NCI-H187 treated with DMSO at 0.1 percent for 48 hours (cell line): ENCODE measurements around the gene NR2F6.
"Not testable (repeated sequence)": the region's sequence is repeated elsewhere in the genome, so short reads cannot be mapped to it uniquely, and the experiment has no call there.

Experiments
- DNase-seq: peaks from one replicate; lab custom pipeline; 2025; lab: John Stamatoyannopoulos, UW

Gene NR2F6

DNA sequence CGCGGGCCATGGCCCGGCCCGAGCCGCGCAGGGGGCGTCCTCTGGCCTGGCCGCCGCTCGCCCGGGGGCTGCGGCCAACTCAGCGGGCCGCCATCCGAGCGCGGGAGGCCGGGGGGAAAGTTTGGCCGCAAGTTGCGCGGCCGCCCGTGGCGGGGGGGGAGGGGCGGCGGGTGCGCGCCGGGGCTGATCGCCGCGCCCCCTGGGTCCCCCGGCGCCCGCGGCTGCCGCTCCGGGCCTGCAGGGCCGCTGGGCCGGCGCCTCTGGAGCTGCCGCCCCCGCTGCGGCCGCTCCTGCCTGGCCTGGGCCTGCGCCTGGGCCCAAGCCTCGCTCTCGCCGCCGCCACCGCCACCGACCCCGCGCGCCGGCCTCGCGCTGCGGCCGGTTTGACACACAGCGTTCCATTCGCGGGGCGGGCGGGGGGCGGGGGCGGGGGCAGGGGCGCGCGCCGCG is at the start of gene NR2F6:
NR2F6 (minus strand) TSS at position 385 of the 450 bp plus-strand sequence. CDS start 699 bp downstream, outside the sequence.
- no peak for DNase-seq

DNA sequence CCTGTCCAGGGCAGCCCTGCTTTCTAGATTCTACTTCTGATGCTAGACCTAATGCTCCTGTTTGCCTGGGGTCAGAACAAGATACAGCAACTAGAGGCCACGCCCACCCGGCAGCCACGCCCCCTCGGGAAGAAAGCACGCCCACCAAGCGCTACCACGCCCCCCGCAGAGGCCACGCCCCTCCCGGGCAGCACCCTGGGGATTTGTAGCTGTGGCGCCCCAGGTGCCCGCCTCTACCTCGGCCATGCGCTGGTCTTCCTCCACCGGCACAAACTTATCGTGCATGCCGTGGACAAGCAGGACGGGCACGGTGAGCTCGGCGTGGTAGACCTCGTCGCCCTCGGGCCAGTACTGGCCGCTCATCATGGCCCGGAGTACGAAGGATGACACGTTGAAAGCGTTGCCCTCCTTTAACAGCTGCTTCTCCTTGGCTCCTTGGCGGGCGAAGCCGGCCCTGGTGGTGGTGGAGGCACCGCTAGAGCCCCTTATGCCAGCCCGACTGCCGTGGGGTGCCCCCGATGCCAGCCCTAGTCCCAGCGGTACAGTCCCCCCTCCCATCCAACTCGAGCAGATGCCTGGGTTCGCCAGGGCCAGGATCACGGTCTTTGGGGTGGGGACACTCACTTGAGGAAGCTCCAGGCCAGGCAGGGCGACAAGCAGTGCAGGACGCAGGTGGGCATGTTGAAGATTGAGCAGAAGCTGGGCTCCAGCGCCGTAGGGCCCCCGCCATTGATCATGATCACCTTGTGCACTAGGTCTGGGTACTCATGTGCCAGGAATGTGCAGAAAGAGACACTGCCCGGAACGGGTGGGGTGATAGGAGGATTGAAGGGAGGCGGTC is 48.6 kb upstream of the NR2F6 start:
- no peak for DNase-seq

DNA sequence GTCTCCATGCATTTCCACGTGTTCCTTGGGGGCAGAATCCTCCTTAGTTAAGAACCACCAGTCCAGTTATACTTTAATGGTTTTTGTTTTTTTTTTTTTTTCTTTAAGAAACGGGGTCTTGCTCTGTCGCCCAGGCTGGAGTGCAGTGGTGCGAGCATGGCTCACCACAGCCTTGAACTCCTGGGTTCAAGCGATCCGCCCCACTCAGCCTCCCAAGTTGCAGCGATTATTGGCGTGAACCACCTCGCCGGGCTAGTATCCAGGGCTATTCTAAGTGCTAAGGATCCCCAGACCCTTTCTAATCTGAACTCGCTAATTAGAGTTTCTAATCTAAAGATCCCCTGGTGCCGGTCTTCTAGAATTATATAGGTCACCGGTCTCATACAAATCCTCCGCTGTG is 47.9 kb upstream of the NR2F6 start:
- no peak for DNase-seq

DNA sequence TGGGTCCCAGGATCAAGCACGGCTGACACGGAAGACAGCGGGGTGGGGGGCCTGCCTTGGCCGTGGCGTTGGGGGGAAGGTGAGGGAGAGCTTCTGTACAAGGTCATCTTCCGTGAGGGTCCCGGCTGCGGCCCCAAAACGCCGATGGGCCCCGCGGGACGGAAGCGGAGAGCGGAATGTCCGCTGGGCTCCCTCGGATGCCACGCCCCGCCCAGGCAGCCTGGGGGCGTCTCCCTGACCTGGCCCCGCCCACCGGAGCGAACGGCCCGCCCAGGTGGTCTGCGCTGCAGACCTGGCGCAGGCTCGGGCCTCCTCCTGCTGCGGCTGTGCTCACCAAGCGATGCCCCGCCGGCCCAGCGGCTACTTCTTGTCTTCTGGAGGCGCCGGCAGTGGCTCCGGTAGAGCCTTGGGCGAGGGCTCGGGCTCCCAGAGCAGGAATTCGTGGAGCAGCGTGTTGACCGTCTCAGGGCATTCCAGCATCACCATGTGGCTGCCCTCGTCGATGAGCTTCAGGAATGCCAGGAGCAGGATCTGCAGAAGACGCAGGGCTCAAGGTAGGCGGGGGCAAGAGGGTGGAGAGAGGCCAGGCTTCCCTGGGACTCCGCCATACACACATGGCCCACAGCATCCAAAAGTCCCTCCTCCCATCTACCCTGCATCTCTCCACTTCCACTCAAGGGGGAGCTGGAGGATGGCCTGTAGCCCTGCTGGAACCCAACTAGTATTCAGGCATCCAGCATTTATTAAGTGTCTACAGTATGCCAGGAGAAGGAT is 46.8 kb upstream of the NR2F6 start:
- no peak for DNase-seq

DNA sequence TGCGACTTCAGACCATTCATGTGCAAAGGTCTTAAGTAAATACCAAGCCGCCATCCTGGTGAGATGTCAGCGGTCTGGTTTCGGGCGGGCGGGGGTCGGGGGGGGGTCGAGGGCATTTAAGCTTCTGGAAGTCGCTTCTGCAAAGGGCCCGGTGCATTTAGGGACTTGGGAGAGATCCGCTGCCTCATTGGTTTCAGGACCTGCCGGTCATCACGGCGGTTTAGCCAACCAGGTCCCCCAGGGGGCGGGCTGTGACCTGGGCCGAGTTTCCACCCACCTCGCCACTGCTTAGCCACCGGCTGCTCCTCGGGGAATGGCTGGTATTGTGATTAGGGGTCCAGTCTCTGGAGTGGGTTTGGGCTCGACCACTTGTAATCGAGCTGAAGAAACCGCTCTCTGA is 43.8 kb upstream of the NR2F6 start:
- DNase-seq = no peak

DNA sequence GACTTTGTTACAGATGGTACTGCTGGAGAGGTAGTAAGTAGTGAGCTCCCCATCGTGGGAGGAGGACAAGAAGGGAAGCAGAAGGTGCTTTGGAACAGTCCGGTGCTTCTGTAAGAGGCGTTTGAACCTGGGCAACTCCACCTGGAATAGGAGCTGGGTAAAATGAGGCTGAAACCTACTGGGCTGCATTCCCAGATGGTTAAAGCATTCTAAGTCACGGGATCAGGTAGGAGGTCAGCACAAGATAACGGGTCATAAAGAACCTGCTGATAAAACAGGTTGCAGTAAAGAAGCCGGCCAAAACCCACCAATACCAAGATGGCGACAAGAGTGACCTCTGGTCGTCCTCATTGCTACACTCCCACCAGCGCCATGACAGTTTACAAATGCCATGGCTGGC is 41.0 kb upstream of the NR2F6 start:
- no peak for DNase-seq

DNA sequence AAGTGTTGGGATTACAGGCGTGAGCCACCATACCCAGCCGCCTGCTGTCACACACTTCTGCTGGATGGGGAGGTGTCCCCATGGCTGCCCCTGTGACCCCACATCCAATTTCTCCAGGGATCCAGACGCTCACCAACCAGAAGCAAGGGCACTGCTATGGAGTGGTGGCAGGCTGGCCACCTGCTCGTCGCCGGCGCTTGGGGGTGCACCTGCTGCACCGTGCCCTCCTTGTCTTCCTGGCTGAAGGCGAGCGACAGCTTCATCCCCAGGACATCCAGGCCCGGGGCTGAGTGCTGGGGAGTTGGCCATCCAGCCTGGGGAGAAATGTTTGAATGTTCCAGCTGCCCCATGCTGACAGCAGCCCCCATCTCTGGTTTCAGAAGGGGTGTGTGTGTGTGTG is 40.5 kb upstream of the NR2F6 start:
- DNase-seq = no peak

DNA sequence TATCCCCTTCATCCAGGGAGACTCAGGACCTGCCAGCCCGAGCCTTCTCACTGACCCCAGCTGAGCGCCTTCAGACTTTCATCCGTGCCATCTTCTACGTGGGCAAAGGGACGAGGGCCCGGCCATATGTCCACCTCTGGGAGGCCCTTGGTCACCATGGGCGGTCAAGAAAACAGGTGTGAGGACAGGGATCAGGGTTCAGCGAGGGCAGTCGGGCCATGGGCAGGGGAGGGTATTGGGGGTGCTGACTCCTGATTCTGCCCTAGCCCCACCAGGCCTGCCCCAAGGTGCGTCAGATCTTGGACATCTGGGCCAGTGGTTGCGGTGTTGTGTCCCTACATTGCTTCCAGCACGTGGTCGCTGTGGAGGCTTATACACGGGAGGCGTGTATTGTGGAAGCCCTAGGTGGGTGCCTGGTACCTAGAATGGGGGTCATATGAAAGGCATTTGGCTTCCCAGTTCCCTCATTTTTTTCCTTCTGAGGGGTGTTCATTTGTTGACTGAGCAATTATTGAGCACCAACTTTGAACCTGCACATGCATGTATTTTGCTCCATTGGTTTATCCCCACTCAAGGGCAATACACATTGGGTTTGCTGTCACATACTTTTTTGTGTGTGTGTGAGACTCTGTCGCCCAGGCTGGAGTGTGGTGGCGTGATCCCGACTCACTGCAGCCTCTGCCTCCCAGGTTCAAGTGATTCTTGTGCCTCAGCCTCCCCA is 39.9 kb upstream of the NR2F6 start:
- DNase-seq = no peak

DNA sequence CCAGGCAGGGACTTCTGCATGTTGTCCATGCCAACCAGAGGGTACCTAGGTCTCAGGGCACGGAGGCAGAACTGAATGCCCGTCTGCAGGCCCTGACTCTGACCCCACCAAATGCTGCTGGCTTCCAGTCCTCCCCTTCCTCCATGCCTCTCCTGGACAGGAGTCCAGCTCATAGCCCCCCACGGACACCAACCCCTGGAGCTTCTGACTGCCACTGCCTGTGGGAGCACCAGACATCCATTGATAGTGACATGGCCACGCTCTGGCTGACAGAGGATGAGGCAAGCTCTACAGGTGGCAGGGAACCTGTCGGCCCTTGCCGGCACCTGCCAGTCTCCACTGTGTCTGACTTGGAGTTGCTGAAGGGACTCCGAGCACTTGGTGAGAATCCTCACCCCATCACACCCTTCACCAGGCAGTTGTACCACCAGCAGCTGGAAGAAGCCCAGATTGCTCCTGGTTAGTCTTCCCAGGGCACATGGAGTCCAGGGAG is 37.8 kb upstream of the NR2F6 start:
- no peak for DNase-seq

DNA sequence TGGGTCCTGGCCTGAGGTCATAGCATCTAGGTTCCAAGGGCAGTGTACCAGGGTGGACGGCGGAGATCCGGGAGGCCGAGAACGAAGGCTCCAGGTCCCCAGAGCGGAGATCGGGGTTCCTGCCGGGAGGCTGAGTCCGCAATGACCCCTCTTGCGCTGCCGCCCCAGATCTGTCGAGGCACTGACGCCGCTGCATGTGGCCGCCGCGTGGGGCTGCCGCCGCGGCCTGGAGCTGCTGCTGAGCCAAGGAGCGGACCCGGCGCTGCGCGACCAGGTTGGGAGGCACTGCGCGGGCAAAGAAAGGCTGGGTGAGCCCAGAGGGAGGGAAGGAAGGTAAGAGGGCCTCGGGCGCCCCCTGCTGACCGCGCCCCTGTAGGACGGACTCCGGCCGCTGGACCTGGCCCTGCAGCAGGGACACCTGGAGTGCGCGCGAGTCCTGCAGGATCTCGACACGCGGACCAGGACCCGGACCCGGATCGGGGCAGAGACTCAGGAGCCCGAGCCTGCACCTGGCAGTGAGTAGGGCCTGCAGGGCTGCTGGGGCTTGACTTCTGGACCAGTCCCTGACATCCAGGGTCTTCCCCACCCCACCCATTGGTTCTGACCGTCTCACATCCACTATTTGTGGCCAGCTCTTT is 36.9 kb upstream of the NR2F6 start:
- DNase-seq = no peak

DNA sequence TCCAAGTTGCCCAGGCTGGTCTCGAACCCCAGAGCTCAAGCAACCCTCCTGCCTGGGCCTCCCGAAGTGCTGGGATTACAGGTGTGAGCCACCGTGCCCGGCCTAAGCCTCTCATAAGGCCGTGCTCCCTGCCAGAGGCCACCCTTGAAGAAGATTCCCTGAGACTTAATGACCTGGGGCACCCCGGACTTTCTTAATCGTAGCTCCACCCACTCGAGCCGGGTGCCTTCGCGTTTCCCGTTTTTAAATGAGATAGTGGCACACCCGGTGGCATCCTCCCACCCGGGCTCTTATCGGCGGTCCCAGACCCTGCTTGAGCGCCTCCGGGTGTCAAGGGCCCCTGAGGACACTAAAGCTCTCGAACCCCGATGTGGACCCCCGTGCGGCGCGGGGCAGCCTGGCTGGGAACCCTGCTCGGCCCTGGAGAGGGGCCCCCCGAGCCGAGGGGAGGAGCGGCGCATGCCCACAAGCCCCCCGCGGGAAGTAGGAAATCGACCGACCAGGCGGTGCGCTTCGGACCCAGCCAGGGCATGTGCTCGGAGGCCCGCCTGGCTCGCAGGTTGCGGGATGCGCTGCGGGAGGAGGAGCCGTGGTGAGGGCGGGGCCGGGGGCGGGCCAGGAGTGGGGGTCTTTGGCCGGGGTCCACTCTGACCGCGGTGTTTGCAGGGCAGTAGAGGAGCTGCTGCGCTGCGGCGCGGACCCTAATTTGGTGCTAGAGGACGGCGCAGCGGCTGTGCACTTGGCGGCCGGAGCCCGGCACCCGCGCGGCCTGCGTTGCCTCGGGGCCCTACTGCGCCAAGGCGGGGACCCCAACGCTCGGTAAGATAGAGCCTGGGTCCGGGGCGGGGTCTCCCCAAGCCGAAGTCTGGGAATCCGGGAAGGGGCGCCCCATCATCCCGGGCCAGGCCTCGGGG is 35.9 kb upstream of the NR2F6 start, which contains the start of gene ANKLE1:
ANKLE1 (plus strand) TSS at position 511 of the 914 bp plus-strand sequence; CDS start at position 531, 20 bp downstream.
- no peak for DNase-seq

DNA sequence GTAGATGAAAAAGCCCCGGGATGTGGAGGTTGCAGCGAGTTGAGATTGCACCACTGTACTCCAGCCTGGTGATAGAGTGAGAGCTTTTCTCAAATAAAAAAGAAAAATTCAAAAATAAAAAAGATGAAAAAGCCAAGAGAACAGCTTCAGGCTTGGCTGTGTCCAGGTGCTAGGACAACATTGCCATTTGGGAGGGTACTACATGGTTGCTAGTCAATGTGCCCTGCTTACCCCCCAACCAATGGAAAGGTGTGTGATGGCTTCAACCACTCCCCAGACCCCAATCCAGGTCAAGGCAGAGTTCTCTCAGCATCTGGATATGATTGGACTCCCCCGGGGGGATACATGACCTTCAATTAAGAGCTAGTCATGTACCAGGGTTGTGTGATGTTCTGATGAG is 33.7 kb upstream of the NR2F6 start:
- DNase-seq = no peak

DNA sequence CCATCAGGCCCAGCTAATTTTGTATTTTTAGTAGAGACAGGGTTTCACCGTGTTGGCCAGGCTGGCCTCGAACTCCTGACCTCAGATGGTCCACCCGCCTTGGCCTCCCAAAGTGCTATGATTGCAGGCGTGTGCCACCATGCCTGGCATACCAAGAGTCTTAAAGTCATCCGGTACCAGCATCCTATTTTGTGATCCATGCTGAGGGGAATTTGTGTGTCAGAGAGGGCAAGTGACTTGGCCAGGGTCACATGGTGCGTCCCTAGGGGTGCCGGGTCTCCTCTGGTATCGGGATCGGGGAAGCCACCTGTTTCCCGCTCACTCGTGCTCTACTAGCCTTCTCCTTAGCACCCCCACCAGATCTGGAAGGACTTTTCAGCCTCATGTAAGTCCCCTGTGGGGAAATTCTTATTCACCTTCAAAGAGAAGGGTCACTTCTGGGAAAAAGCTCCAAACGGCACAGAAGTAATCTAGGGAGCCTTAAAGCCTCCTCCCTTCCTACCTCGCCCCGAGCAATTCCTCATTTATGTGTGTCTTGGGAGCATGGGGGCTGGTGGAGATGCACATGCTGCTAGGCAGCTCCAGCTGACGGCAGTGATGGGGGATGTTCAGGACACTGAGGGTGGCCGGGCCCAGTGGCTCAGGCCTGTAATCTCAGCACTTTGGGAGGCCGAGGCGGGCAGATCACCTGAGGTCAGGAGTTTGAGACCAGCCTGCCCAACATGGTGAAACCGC is 29.9 kb upstream of the NR2F6 start:
- DNase-seq = no peak

DNA sequence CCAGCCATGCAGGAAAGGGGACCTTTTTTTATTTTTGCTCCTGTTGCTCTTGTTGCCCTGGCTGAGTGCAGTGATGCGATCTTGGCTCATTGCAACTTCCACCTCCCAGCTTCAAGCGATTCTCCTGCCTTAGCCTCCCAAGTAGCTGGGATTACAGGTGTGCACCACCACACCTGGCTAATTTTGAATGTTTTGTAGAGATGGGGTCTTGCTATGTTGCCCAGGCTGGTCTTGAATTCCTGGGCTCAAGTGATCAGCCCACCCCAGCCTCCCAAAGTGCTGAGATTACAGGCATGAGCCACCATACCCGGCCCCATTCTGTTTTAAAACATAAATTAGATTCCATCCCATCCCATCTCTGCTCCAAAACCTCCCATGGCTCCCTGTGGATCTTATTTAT is 29.2 kb upstream of the NR2F6 start:
- DNase-seq = not testable (repeated sequence)

DNA sequence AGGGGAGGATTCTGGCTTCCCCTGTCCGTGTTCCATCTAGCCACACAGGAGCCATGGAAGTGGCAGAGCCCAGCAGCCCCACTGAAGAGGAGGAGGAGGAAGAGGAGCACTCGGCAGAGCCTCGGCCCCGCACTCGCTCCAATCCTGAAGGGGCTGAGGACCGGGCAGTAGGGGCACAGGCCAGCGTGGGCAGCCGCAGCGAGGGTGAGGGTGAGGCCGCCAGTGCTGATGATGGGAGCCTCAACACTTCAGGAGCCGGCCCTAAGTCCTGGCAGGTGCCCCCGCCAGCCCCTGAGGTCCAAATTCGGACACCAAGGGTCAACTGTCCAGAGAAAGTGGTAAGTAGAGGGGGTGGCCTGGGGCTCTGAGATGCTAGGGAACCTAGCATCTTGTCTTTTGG is 23.0 kb upstream of the NR2F6 start:
- DNase-seq = no peak

DNA sequence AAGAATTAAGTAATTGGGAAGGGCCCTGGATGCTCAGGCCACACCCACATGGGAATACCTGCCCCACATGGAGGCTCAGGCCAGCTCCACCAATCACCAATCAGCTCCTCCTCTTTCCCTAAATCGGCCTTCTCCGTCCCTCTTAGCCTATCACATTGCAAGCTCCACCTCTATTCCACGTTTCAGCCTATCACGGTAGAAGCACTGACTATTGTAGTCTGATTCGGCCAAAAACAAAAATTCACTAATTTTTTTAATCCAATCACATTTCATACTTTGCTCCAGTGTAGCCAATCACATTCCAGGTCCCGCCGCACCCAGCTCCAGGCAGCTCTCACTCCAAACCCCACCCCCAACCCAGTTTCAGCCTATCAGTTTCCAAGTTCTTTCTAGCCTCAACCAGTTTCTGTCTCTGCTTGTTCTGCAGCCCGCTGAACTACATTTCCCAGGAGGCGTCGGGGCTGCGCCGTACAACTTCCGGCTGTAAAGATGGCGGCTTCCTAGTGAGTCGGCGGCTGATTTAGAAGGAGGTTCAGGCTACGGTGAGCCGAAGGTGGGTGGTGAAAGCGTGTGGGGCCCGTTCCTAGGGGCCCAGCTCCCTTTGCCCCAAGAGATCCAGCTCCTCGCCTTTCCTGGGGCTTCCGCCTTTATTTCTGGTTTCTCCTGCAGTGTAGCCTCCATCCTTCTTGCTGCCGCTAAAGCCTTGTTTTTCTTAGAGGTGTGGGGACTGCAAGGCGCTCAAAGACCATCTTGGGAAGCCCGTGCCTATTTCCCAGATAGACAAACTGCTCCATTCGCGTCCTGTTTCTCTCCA is 21.5 kb upstream of the NR2F6 start, which contains the start of gene BABAM1:
BABAM1 (plus strand) TSS at position 469 of the 814 bp plus-strand sequence. CDS start 1,364 bp downstream, outside the sequence.
- DNase-seq = peak; percentile 84

DNA sequence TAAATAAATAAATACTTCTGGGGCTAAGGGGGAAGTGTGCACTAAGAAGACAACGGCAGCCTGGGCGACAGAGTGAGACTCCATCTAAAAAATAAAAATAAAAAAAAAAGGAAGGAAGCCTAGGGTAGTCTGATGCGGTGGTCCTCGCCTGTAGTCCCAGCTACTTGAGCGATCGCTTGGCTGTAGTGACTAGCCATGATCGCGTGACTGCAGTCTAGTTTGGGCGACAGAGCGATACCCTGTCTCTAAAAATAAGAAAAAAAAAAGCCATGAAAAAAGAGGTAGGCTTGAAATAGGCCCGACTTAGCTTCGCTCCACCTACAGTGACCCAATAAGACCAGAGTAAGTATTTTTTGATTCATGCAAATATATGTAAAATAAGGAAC is 20.9 kb upstream of the NR2F6 start:
- no peak for DNase-seq

DNA sequence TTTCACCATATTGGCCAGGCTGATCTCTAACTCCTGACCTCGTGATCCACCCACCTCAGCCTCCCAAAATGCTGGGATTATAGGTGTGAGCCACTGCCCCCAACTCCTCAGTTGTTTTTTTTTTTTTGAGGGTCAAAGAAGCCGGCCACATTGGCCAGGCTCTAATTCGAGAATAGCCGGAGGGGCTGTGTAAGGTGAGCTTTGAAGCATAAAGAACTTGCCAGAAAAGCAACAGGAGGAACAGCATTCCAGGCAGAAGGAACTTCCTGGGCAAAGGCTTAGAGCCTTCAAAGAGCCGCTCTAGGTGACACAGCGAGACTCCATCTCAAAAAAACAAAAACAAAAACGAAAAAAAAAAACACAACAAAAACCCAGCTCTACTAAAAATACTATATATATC is 20.3 kb upstream of the NR2F6 start:
- DNase-seq = no peak

DNA sequence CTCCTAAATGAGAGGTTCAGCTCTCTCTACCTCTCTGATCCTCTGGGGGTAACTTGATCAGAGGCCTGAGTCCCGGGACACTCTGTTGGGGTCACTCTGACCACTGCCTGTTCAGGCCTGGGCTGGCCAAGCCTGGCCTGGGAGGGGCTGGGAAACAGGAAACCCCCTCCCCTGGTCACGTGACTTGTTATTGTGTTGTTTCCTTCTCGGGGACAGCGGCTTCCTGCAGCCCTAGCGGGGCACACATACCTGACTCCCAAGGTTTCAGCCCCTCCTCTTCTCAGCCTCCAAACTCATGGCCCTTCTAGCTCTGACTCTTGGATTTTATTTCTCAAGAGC is 18.9 kb upstream of the NR2F6 start, which contains the start of gene USHBP1:
USHBP1 (minus strand) TSS at position 105 of the 339 bp plus-strand sequence. CDS start 446 bp downstream, outside the sequence.
- DNase-seq = no peak
